Testis (tissue), 3 donors: ENCODE data around the gene KIAA0753. TPM values are rescaled to one million over a fixed set of nuclear protein-coding genes. Genes with fewer than 3 reads are reported as not detected.

Experiments used
- DNase-seq: peaks from one replicate; pipeline ENCODE4 v3.0.0-alpha.2; 2019
- H3K27ac ChIP-seq, 2 donors: fragments of 200-600 bp; sonication (generic); one replicate each; pipeline ENCODE4 v1.5.1; 2019
- H3K27me3 ChIP-seq: fragments of 200-600 bp; sonication (generic); one replicate; pipeline ENCODE4 v1.5.1; 2019
- H3K36me3 ChIP-seq: fragments of 200-600 bp; sonication (generic); one replicate; pipeline ENCODE4 v1.5.1; 2017; ENCODE audit warnings: low read depth; ENCODE audit errors: missing control alignments
- H3K4me1 ChIP-seq: fragments of 200-600 bp; sonication (generic); one replicate; pipeline ENCODE4 v1.5.1; 2019
- H3K4me3 ChIP-seq, 2 donors: fragments of 200-600 bp; sonication (generic); one replicate each; pipeline ENCODE4 v1.5.1; 2017 to 2019
- H3K9me3 ChIP-seq: fragments of 200-600 bp; sonication (generic); one replicate; pipeline ENCODE4 v1.5.1; 2017
- POLR2A ChIP-seq: fragments of 450-650 bp; IDR thresholded peaks from one replicate; pipeline ENCODE4 v1.6.1; 2017; ENCODE audit warnings: antibody characterized with exemption, mild to moderate bottlenecking, moderate library complexity
- whole genome bisulfite sequencing, 2 donors: methylation state at CpG; one replicate each; pipeline ENCODE4 v1.1.5; 2018; 5-methylcytosine and 5-hydroxymethylcytosine counted together
- intact Hi-C: fragments of 100-400 bp; cut with DNase I; formaldehyde crosslinking; loops from one replicate; pipeline ENCODE4 v1.15.1; 2023; ENCODE audit warnings: low total_unique reads
- polyA plus RNA-seq: library from polyadenylated mRNA; stranded (reverse); fragments of 350-450 nt; fragmentation: Illumina TruSeq; extraction: RNeasy Lipid Tissue Mini Kit (QIAGEN cat#74804); gene quantifications from one replicate; pipeline ENCODE4 v1.2.3, GENCODE V29; 2014; ENCODE audit warnings: low read depth, low replicate concordance; ENCODE audit not compliant: insufficient read depth
- total RNA-seq, 2 donors: library from RNA; depleted of rRNA; stranded (reverse); fragments of >200 nt; gene quantifications; one replicate each; pipeline ENCODE4 v1.2.3, GENCODE V29; 2016
- TF ChIP-seq, protein P1 (sequence below), 3 experiments: fragments of 450-650 bp in 2 of 3; fragments of 200-600 bp in 1 of 3; sonication (generic) in 1 of 3; IDR thresholded peaks; one replicate each; pipeline ENCODE4 v1.5.1; 2016 to 2019; ENCODE audit warnings: antibody characterized with exemption in 3 of 3, mild to moderate bottlenecking in 2 of 3, moderate library complexity in 1 of 3

The KIAA0753 gene
- total and polyA plus RNA-seq, 3 donors from 2014 or later = 43.9 to 59.8 (median 44.7) TPM

DNA sequence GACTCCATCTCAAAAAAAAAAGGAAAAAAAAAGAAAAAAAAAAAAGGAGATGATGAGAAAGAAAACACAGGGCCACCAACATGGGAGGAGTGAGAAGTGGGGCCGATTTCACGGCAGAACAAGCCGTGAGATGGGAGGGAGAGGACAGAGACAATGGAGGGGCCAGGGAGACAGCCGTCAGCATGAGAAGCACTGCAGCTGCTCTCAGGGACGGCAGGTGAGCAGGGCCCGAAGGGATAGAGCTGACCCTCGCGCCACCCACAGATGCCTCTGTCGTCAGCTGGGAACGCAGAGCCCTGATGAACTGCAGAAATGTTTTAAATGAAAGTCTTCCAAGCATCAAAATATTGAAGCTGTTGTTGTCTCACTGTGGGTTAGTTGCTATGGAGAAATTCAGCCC is 104.5 kb downstream of the KIAA0753 start:
- no peak overlapping the region for H3K4me3 ChIP-seq
- no peaks in the 10 kb centered on the region for H3K36me3 ChIP-seq
- no peaks in the 10 kb centered on the region for H3K4me1 ChIP-seq
- no peak for DNase-seq
- no peak overlapping the region for H3K27ac ChIP-seq
- H3K27me3 ChIP-seq = no peaks in the 10 kb centered on the region
- intact Hi-C loops = no loop called here
- TF ChIP-seq, protein P1, sequence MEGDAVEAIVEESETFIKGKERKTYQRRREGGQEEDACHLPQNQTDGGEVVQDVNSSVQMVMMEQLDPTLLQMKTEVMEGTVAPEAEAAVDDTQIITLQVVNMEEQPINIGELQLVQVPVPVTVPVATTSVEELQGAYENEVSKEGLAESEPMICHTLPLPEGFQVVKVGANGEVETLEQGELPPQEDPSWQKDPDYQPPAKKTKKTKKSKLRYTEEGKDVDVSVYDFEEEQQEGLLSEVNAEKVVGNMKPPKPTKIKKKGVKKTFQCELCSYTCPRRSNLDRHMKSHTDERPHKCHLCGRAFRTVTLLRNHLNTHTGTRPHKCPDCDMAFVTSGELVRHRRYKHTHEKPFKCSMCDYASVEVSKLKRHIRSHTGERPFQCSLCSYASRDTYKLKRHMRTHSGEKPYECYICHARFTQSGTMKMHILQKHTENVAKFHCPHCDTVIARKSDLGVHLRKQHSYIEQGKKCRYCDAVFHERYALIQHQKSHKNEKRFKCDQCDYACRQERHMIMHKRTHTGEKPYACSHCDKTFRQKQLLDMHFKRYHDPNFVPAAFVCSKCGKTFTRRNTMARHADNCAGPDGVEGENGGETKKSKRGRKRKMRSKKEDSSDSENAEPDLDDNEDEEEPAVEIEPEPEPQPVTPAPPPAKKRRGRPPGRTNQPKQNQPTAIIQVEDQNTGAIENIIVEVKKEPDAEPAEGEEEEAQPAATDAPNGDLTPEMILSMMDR (IDR thresholded peaks at IDR 0.05) = no peak
- no peak for TF ChIP-seq POLR2A
- H3K9me3 ChIP-seq = no peaks in the 10 kb centered on the region
- WGBS, 2 donors = 89 to 93% methylated on average over 10 of the region's 10 CpGs

DNA sequence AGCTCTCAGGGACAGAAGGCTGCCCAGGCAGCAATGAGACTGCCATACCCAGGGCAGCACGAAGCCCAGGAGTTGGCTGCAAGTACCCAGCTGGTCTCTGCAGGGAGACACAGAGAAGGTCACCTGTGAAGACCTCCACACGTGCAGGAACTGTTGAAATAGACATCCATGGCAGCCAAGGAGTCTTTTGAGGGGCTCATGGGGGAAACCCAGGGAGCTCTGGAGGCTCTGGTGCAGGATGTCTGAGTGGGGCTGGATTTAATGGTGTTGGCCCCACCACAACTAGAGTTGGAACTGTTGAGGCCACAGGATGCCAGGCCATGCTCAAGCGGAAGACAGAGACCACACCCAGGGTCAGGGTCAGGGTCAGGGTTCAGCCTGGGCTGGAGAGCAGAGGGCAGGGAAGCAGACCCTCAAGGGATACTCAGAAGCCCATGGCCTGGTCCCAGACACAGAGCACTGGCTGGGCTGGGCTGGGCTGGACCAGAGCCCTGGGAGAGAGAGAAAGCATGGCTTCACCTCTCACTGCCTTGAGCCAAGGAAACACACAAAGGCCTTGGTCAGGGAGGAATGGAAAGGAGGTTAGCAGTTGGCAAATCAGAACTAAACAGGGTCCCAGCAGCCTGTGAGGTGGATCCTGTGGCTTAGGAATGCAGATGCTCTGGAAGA is 105.5 kb downstream of the KIAA0753 start:
- no peak for TF ChIP-seq POLR2A
- TF ChIP-seq, protein P1 (IDR thresholded peaks at IDR 0.05) = no peak
- intact Hi-C loops = no loop called here
- peak; percentile 47 for DNase-seq
- H3K27ac ChIP-seq = no peak overlapping the region
- no peaks in the 10 kb centered on the region for H3K36me3 ChIP-seq
- H3K4me1 ChIP-seq = no peaks in the 10 kb centered on the region
- H3K9me3 ChIP-seq = no peaks in the 10 kb centered on the region
- WGBS, 2 donors = 52 to 66% methylated on average over 2 to 3 of the region's 3 CpGs
- no peaks in the 10 kb centered on the region for H3K27me3 ChIP-seq
- H3K4me3 ChIP-seq = no peak overlapping the region

DNA sequence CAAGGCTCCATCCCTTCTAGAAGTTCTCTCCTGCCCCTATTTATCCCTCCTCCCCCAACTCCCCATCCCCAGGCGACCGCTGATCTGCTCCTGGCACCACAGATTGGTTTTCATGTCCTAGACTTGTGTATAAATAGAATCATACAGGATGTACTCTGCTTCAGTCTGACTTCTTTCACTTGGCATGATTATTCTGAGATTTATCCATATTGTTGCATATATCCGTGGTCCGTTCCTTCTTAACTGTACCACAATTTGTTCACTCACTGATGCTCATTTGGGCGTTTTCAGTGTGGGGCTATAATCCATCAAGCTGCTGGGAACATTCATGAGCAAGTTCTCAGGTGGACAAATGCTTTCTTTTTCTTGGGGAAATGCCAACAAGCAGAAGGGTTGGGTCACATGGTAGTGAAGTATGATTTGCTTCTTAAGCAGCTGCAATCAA is 108.0 kb downstream of the KIAA0753 start:
- WGBS, 2 donors = 69 to 76% methylated on average over 5 of the region's 5 CpGs
- H3K27ac ChIP-seq = no peak overlapping the region
- H3K27me3 ChIP-seq = no peaks in the 10 kb centered on the region
- H3K4me3 ChIP-seq = no peak overlapping the region
- TF ChIP-seq, protein P1 (IDR thresholded peaks at IDR 0.05) = no peak
- no peak for TF ChIP-seq POLR2A
- H3K36me3 ChIP-seq = no peaks in the 10 kb centered on the region
- no peaks in the 10 kb centered on the region for H3K4me1 ChIP-seq
- no peaks in the 10 kb centered on the region for H3K9me3 ChIP-seq
- intact Hi-C loops = no loop called here
- no peak for DNase-seq

DNA sequence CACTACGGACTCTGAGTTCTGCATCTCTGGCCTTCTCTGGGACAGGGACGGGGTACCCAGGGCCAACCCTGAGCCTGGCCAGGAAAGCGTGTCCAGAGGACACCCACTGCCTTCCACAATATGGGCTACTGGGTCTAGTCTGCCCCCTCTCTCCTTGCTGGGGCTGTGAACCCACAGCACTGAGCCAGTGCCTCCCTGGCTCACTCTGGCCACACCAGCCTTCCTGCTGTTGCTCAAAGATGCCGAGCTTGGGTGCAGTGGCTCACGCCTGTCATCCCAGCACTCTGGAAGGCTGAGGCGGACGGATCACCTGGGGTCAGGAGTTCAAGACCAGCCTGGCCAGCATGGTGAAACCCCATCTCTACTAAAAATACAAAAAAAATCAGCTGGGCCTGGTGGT is 108.9 kb downstream of the KIAA0753 start:
- Histone ChIP-seq H3K27ac (no peak overlapping the region), H3K27me3 (no peaks in the 10 kb centered on the region), H3K9me3 (no peaks in the 10 kb centered on the region), H3K4me1 (no peaks in the 10 kb centered on the region), H3K36me3 (no peaks in the 10 kb centered on the region), H3K4me3 (no peak overlapping the region)
- DNase-seq = no peak
- 88 to 90% methylated on average over 7 of the region's 7 CpGs for WGBS, 2 donors
- no peak for TF ChIP-seq POLR2A
- TF ChIP-seq, protein P1 (IDR thresholded peaks at IDR 0.05) = no peak
- intact Hi-C loops = no loop called here
